SK-N-SH treated with all-trans-retinoic acid at 6 μM for 48 hours (cell line): ENCODE measurements around the gene OSBPL5.

Experiments used
- ATAC-seq: fragments of 200-7000 bp; cut with Tn5 transposase; 3 replicates; pipeline ENCODE4 v1.9.1; 2020; ENCODE audit warnings: mild to moderate bottlenecking, moderate library complexity
- ARNTL ChIP-seq: fragments of 450-650 bp; formaldehyde crosslinking; IDR thresholded peaks from 2 replicates; pipeline ENCODE4 v1.5.0; 2020; ENCODE audit warnings: low read depth, mild to moderate bottlenecking, moderate library complexity, borderline replicate concordance
- BACH2 ChIP-seq: fragments of 250-450 bp; sonication (Bioruptor Pico); IDR thresholded peaks from 2 replicates; pipeline ENCODE4 v1.9.0; 2021; ENCODE audit warnings: mild to moderate bottlenecking, borderline replicate concordance
- CREB5 ChIP-seq: fragments of 250-450 bp; sonication (Bioruptor Pico); IDR thresholded peaks from 2 replicates; pipeline ENCODE4 v1.5.1; 2020; ENCODE audit warnings: low read depth, mild to moderate bottlenecking, moderate library complexity
- CSDC2 ChIP-seq: fragments of 250-450 bp; sonication (Bioruptor Pico); IDR thresholded peaks from 2 replicates; pipeline ENCODE4 v1.5.0; 2020; ENCODE audit warnings: mild to moderate bottlenecking, moderate library complexity
- CSRNP3 ChIP-seq: fragments of 250-450 bp; sonication (Bioruptor Pico); IDR thresholded peaks from 2 replicates; pipeline ENCODE4 v1.5.1; 2021; ENCODE audit warnings: mild to moderate bottlenecking, moderate library complexity
- ESRRG ChIP-seq: fragments of 250-450 bp; sonication (Bioruptor Pico); IDR thresholded peaks from 2 replicates; pipeline ENCODE4 v1.6.1; 2021; ENCODE audit warnings: mild to moderate bottlenecking
- GLIS3 ChIP-seq: fragments of 250-450 bp; sonication (Bioruptor Pico); IDR thresholded peaks from 2 replicates; pipeline ENCODE4 v1.5.0; 2020; ENCODE audit warnings: mild to moderate bottlenecking, moderate library complexity
- ISL1 ChIP-seq: fragments of 250-450 bp; sonication (Bioruptor Pico); IDR thresholded peaks from 2 replicates; pipeline ENCODE4 v2.1.2; 2022; ENCODE audit warnings: mild to moderate bottlenecking, moderate library complexity
- OSR1 ChIP-seq: fragments of 250-450 bp; sonication (Bioruptor Pico); IDR thresholded peaks from 2 replicates; pipeline ENCODE4 v1.8.0; 2022; ENCODE audit warnings: moderate library complexity, mild to moderate bottlenecking, inconsistent platforms
- POU6F1 ChIP-seq: fragments of 250-450 bp; sonication (Bioruptor Pico); IDR thresholded peaks from 2 replicates; pipeline ENCODE4 v1.8.0; 2021; ENCODE audit warnings: low read depth, mild to moderate bottlenecking, moderate library complexity, borderline replicate concordance
- PPARA ChIP-seq: fragments of 250-450 bp; sonication (Bioruptor Pico); IDR thresholded peaks from 2 replicates; pipeline ENCODE4 v1.5.0; 2020; ENCODE audit warnings: mild to moderate bottlenecking, borderline replicate concordance
- RARB ChIP-seq: fragments of 250-450 bp; sonication (Bioruptor Pico); IDR thresholded peaks from 2 replicates; pipeline ENCODE4 v1.8.0; 2021; ENCODE audit warnings: mild to moderate bottlenecking, moderate library complexity
- SNAI2 ChIP-seq: fragments of 250-450 bp; sonication (Bioruptor Pico); IDR thresholded peaks from 2 replicates; pipeline ENCODE4 v1.5.0; 2020; ENCODE audit warnings: mild to moderate bottlenecking, moderate library complexity
- TCF4 ChIP-seq: fragments of 250-450 bp; sonication (Bioruptor Pico); IDR thresholded peaks from 2 replicates; pipeline ENCODE4 v1.8.0; 2021; ENCODE audit warnings: mild to moderate bottlenecking, moderate library complexity, borderline replicate concordance
- TOX ChIP-seq: fragments of 250-450 bp; sonication (Bioruptor Pico); IDR thresholded peaks from 2 replicates; pipeline ENCODE4 v1.8.0; 2021; ENCODE audit warnings: mild to moderate bottlenecking, moderate library complexity, borderline replicate concordance
- TSHZ2 ChIP-seq: fragments of 250-450 bp; sonication (Bioruptor Pico); IDR thresholded peaks from 2 replicates; pipeline ENCODE4 v1.5.0; 2020; ENCODE audit warnings: mild to moderate bottlenecking, moderate library complexity
- ZFP3 ChIP-seq: fragments of 250-450 bp; sonication (Bioruptor Pico); IDR thresholded peaks from 2 replicates; pipeline ENCODE4 v1.5.0; 2020; ENCODE audit warnings: mild to moderate bottlenecking, moderate library complexity
- ZFP30 ChIP-seq: fragments of 450-650 bp; formaldehyde crosslinking; IDR thresholded peaks from 2 replicates; pipeline ENCODE4 v1.5.0; 2022; ENCODE audit warnings: mild to moderate bottlenecking, moderate library complexity
- ZNF565 ChIP-seq: fragments of 450-650 bp; formaldehyde crosslinking; conservative IDR thresholded peaks from 2 replicates; pipeline ENCODE4 v1.5.0; 2020; ENCODE audit warnings: low read depth, mild to moderate bottlenecking, moderate library complexity
- ZNF70 ChIP-seq: fragments of 450-650 bp; formaldehyde crosslinking; IDR thresholded peaks from 2 replicates; pipeline ENCODE4 v1.5.0; 2020; ENCODE audit warnings: mild to moderate bottlenecking, moderate library complexity
- ZNF8 ChIP-seq: fragments of 450-650 bp; formaldehyde crosslinking; IDR thresholded peaks from 2 replicates; pipeline ENCODE4 v1.5.0; 2020; ENCODE audit warnings: mild to moderate bottlenecking, moderate library complexity
- TF ChIP-seq, protein P1 (sequence below): fragments of 250-450 bp; sonication (Bioruptor Pico); IDR thresholded peaks from 2 replicates; pipeline ENCODE4 v1.8.0; 2020; ENCODE audit warnings: mild to moderate bottlenecking, moderate library complexity, borderline replicate concordance

The OSBPL5 gene

GRCh38 chr11:3123305-3123704 lies 41.8 kb downstream of the OSBPL5 start:
- no peak for ATAC-seq
- TF ChIP-seq CSRNP3 (CRISPR knock-in tag): no peak
- TF ChIP-seq ZNF565 (CRISPR knock-in tag): no peak
- TF ChIP-seq PPARA (CRISPR knock-in tag): no peak
- TF ChIP-seq ZFP30: no peak
- TF ChIP-seq TSHZ2 (CRISPR knock-in tag): no peak
- no peak for TF ChIP-seq BACH2 (CRISPR knock-in tag)
- no peak for TF ChIP-seq RARB
- TF ChIP-seq ZFP3 (CRISPR knock-in tag): no peak
- no peak for TF ChIP-seq ARNTL (CRISPR knock-in tag)
- no peak for TF ChIP-seq ESRRG (CRISPR knock-in tag)
- no peak for TF ChIP-seq ZNF70
- no peak for TF ChIP-seq GLIS3 (CRISPR knock-in tag)
- no peak for TF ChIP-seq OSR1
- no peak for TF ChIP-seq CREB5 (CRISPR knock-in tag)
- TF ChIP-seq POU6F1 (CRISPR knock-in tag): no peak
- no peak for TF ChIP-seq SNAI2 (CRISPR knock-in tag)

DNA sequence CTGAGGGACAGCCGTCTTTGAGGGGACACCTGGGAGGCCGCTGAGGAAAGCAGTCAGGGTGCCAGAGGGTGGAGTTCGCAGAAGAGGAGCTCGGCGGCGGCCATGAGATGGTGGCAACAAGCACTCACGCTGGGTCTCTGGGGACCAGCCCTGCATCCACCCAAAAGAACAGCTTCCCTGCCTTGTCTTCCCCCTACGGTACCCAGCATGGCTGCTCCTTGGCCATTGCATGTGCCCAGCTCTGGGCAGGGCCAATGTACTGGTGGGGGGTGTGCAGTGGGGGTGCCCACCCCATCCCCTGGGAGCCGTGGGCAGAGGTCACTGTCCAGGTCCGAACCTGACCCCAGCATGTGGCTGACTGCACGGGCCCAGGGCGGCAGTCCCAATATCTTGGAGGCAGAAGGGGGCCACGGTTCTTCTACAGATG lies 42.3 kb downstream of the OSBPL5 start:
- no peak for TF ChIP-seq OSR1
- TF ChIP-seq RARB: no peak
- no peak for TF ChIP-seq POU6F1 (CRISPR knock-in tag)
- no peak for TF ChIP-seq TOX (CRISPR knock-in tag)
- TF ChIP-seq ISL1 (CRISPR knock-in tag): no peak
- TF ChIP-seq BACH2 (CRISPR knock-in tag): no peak
- no peak for TF ChIP-seq ZNF565 (CRISPR knock-in tag)
- TF ChIP-seq TCF4 (CRISPR knock-in tag): no peak
- no peak for TF ChIP-seq ARNTL (CRISPR knock-in tag)
- no peak for TF ChIP-seq CSDC2 (CRISPR knock-in tag)
- no peak for TF ChIP-seq PPARA (CRISPR knock-in tag)
- TF ChIP-seq ZFP30: no peak
- TF ChIP-seq ZFP3 (CRISPR knock-in tag): no peak
- TF ChIP-seq, protein P1, sequence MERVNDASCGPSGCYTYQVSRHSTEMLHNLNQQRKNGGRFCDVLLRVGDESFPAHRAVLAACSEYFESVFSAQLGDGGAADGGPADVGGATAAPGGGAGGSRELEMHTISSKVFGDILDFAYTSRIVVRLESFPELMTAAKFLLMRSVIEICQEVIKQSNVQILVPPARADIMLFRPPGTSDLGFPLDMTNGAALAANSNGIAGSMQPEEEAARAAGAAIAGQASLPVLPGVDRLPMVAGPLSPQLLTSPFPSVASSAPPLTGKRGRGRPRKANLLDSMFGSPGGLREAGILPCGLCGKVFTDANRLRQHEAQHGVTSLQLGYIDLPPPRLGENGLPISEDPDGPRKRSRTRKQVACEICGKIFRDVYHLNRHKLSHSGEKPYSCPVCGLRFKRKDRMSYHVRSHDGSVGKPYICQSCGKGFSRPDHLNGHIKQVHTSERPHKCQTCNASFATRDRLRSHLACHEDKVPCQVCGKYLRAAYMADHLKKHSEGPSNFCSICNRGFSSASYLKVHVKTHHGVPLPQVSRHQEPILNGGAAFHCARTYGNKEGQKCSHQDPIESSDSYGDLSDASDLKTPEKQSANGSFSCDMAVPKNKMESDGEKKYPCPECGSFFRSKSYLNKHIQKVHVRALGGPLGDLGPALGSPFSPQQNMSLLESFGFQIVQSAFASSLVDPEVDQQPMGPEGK (CRISPR knock-in tag): no peak
- TF ChIP-seq ZNF8: no peak
- TF ChIP-seq TSHZ2 (CRISPR knock-in tag): no peak

More for the DNA sequence above, 42.3 kb downstream of the OSBPL5 start:
- no peak for ATAC-seq
